ENCODE measurements around the gene EFHD2. TPM values are rescaled to one million over a fixed set of nuclear protein-coding genes. Genes with fewer than 3 reads are reported as not detected.

The EFHD2 gene
- total and polyA plus RNA-seq, 2 of the 8 experiments (the other 6 are each of a cell fraction or from before 2014, with no cell fraction given), result 24.4 to 25.1 TPM

DNA sequence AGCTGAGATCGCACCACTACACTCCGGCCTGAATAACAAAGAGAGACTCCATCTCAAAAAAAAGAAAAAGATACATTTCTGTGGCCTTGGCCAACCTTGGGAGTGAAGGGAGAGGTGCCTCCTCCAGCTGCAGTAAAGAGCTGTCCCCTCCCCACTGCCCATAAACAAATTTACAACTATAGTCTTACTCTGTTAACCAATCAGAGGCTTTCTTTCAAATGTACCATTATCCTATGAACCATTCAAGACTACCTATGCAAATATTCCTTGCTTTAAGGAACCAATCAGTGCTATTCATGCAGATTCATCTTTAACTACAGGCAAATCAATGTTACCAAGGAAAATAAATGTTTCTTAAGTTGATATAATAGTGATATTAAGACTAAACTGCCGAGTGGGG, 67.2 kb downstream of the EFHD2 start:
- no peak overlapping the region for H2BK120ac ChIP-seq (replicated peaks; ENCODE audit: low read depth, low read length)
- H3K9me3 ChIP-seq (ENCODE audit: insufficient read depth in 2 of 2, low read depth in 1 of 2, low read length in 1 of 2), result no peaks in the 10 kb centered on the region
- H3K27ac ChIP-seq (ENCODE audit: low read depth, low read length), result no peak overlapping the region
- no peaks in the 10 kb centered on the region for H3K79me2 ChIP-seq (ENCODE audit: control insufficient read depth in 1 of 2, insufficient read depth in 2 of 2, low read length in 2 of 2)
- no peaks in the 10 kb centered on the region for H3K23me2 ChIP-seq (ENCODE audit: low read depth, low read length)
- H3K14ac ChIP-seq (ENCODE audit: insufficient read length), result no peak overlapping the region
- H3K23ac ChIP-seq (ENCODE audit: insufficient read length), result no peak overlapping the region
- H3K79me1 ChIP-seq (ENCODE audit: low read depth, low read length), result no peaks in the 10 kb centered on the region
- H4K5ac ChIP-seq (ENCODE audit: insufficient read length, low read depth, low read length), result no peak overlapping the region
- no peak overlapping the region for H2AK5ac ChIP-seq (ENCODE audit: low read depth, low read length)
- no peak overlapping the region for H3K4me2 ChIP-seq (ENCODE audit: insufficient read depth in 1 of 2, low read depth in 2 of 2, low read length in 2 of 2)
- H3K36me3 ChIP-seq (ENCODE audit: control insufficient read depth in 2 of 4, insufficient read depth in 4 of 4, low read length in 3 of 4), result no peaks in the 10 kb centered on the region
- H4K91ac ChIP-seq (replicated peaks; ENCODE audit: insufficient read length, low read length), result no peak overlapping the region
- no peaks in the 10 kb centered on the region for H3K27me3 ChIP-seq (replicated peaks in 1 of 4; ENCODE audit: control insufficient read depth in 3 of 4, extremely low read depth in 1 of 4, insufficient read depth in 3 of 4, low read length in 3 of 4)
- H3K56ac ChIP-seq (replicated peaks; ENCODE audit: insufficient read length, low read depth, low read length), result no peak overlapping the region
- CTCF ChIA-PET (ENCODE audit: partially characterized antibody), result interaction anchor here (0.9 kb wide), 1 partner anchor 49 kb away, joined by 5 read pairs; no protein-coding TSS in a partner anchor
- no peak overlapping the region for H3K4ac ChIP-seq (replicated peaks; ENCODE audit: insufficient read length, low read depth, low read length)
- H2BK15ac ChIP-seq (ENCODE audit: low read length), result no peak overlapping the region
- no peak overlapping the region for H3K18ac ChIP-seq (ENCODE audit: extremely low read depth, low read length)
- H4K8ac ChIP-seq (ENCODE audit: extremely low read depth, insufficient read depth, low read length), result no peak overlapping the region
- H2AFZ ChIP-seq (ENCODE audit: low read length), result no peak overlapping the region
- DNase-seq (ENCODE audit: low read depth in 1 of 2, low spot score in 2 of 2) (no peak), FAIRE-seq (no peak)
- H3K4me3 ChIP-seq (ENCODE audit: extremely low read depth in 1 of 4, insufficient read depth in 2 of 4, low read depth in 3 of 4, low read length in 4 of 4), result no peak overlapping the region
- H2BK12ac ChIP-seq (ENCODE audit: low read depth, low read length), result no peak overlapping the region
- H3K4me1 ChIP-seq (replicated peaks in 1 of 4; ENCODE audit: control insufficient read depth in 3 of 4, insufficient read depth in 4 of 4, low read length in 3 of 4), result no peaks in the 10 kb centered on the region; a peak in 1 of 7 replicates
- no peak for TF ChIP-seq BACH1 (IDR thresholded peaks at IDR 0.05; ENCODE audit: low read length)
- H4K20me1 ChIP-seq (replicated peaks in 1 of 2; ENCODE audit: control insufficient read depth in 1 of 2, insufficient read depth in 2 of 2, low read length in 2 of 2), result peaks cover 0 to 3% of the 10 kb centered on the region in 2 experiments
- WGBS, 2 experiments (ENCODE audit: extremely low coverage in 1 of 2, insufficient coverage in 1 of 2, insufficient read length in 1 of 2, insufficient replicate concordance in 2 of 2, low coverage in 1 of 2, low lambda C conversion rate in 2 of 2, missing lambda C conversion rate in 1 of 2), result 93% methylated on average over 3 of the region's 3 CpGs; no CpG with 5 or more reads in 1 of the 2 experiments
- H2BK5ac ChIP-seq (ENCODE audit: low read depth, low read length), result no peak overlapping the region
- H3K9ac ChIP-seq (replicated peaks in 1 of 4; ENCODE audit: extremely low read depth in 1 of 4, low read depth in 3 of 4, low read length in 3 of 4), result no peak overlapping the region
- no peak overlapping the region for H2BK20ac ChIP-seq (ENCODE audit: low read length)
- POLR2A ChIA-PET (ENCODE audit: partially characterized antibody), result no interaction called here

Measured in H1 (cell line).